Mesenteric fat pad (tissue), 1 donor: Measurements from ENCODE around the gene TAS1R1. TPM values are rescaled to one million over a fixed set of nuclear protein-coding genes. Genes with fewer than 3 reads are reported as not detected.

Experiments used
- DNase-seq: peaks from one replicate; pipeline ENCODE4 v3.0.0-alpha.2; 2020; ENCODE audit warnings: low spot score
- long read RNA-seq: library from polyadenylated mRNA; unstranded; transcript quantifications from one replicate; pipeline ENCODE4 v2.0.0, GENCODE V29; 2020
- total RNA-seq: library from RNA; stranded (reverse); fragmentation: NEBNext Ultra II Directional; extraction: Animal tissue kit (Norgen Biotek cat#: 25700); gene quantifications from one replicate; pipeline ENCODE4 v1.2.1, GENCODE V29; 2021
- donor health status: DM: yes; HTN: yes; CAD: no.

The TAS1R1 gene
- total RNA-seq = not detected
- long read RNA-seq, partial matches to known transcripts = 0 of 1 reads
- long read RNA-seq, other reads (novel, unspliced or antisense) = 1 of 1 reads

- no peak for DNase-seq
Measured at GRCh38 chr1:6554907-6555778, at the start of gene TAS1R1. TAS1R1 (plus strand) TSS chr1:6555307; CDS start chr1:6555374, 67 bp downstream.

- no peak for DNase-seq
Measured at GRCh38 chr1:6505367-6506209, 49.5 kb upstream of the TAS1R1 start.

GRCh38 chr1:6506210-6507036 lies 48.7 kb upstream of the TAS1R1 start:
- no peak for DNase-seq

- DNase-seq = no peak
Measured at GRCh38 chr1:6507037-6507428, 48.1 kb upstream of the TAS1R1 start.

- no peak for DNase-seq
Measured at GRCh38 chr1:6507461-6507911, 47.6 kb upstream of the TAS1R1 start.

- no peak for DNase-seq
Measured at GRCh38 chr1:6508154-6508815, 46.8 kb upstream of the TAS1R1 start.

GRCh38 chr1:6508816-6509189 lies 46.3 kb upstream of the TAS1R1 start:
- DNase-seq = no peak

- DNase-seq = no peak
Measured at GRCh38 chr1:6509220-6509918, 45.7 kb upstream of the TAS1R1 start.

GRCh38 chr1:6509919-6510291 lies 45.2 kb upstream of the TAS1R1 start:
- DNase-seq = no peak

GRCh38 chr1:6510493-6510892 lies 44.6 kb upstream of the TAS1R1 start:
- no peak for DNase-seq

- no peak for DNase-seq
Measured at GRCh38 chr1:6511056-6511455, 44.1 kb upstream of the TAS1R1 start.

- DNase-seq = no peak
Measured at GRCh38 chr1:6511561-6512244, 43.4 kb upstream of the TAS1R1 start.

- no peak for DNase-seq
Measured at GRCh38 chr1:6512245-6512907, 42.7 kb upstream of the TAS1R1 start.

GRCh38 chr1:6512908-6513280 lies 42.2 kb upstream of the TAS1R1 start:
- no peak for DNase-seq

- no peak for DNase-seq
Measured at GRCh38 chr1:6513320-6513801, 41.7 kb upstream of the TAS1R1 start.

- DNase-seq = no peak
Measured at GRCh38 chr1:6515771-6516170, 39.3 kb upstream of the TAS1R1 start.

GRCh38 chr1:6517435-6517851 lies 37.7 kb upstream of the TAS1R1 start:
- DNase-seq = no peak

GRCh38 chr1:6519491-6519934 lies 35.6 kb upstream of the TAS1R1 start:
- DNase-seq = no peak
